HG02840 (cell line): ENCODE measurements around the gene CST9.
"Not testable (repeated sequence)": the region's sequence is repeated elsewhere in the genome, so short reads cannot be mapped to it uniquely, and the experiment has no call there.

Source experiments
- ATAC-seq: cut with Tn5 transposase; IDR thresholded peaks from one replicate; pipeline ENCODE4 v1.9.1; 2021; ENCODE audit warnings: mild to moderate bottlenecking, moderate library complexity, moderate number of reproducible peaks; ENCODE audit not compliant: unreplicated experiment, low FRiP score

CST9 gene

DNA sequence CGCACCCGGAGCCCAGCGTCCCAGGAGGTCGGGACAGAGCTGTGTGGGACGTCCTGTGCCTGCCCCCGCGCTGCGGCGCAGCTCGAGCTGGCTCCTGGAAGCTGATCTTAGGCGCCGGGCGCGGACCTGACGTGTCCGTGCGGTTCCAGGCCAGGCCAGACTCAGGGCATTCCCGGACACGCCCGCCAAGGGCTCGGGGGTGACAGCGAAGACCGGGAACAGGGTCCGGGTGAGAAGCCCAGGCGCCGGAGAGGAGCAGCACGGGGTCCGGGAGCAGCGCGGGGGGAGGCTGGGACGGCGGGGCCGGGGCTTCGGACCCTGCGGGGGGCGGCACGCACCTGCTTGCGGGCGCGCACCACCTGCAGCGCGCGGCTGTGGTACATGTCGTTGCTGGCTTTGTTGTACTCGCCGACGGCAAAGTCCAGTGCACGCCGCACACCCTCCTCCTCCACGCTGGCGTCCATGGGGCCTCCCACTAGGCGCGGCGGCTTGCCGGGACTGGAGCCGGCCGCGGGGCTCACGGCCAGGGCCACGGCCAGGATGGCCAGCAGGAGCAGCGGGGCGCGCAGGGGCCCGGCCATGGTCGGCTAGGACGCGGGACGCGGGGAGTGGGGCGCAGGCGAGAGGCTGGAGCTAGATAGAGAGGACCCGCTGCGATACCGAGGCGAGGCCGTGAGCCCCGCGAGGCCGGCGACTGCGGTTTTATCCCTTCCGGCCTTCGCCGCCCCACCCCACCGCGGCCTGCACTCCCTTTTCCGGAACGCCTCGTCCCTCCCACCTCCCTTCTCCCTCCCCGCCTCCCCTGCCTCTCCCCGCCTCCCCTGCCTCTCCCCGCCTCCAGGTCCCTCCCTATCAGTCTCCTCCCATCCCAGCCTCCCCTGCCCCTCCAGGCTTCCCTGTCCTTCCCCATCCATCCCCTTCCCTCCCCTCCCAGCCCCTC is 31.8 kb upstream of the CST9 start, which contains the start of gene CST3:
CST3 (minus strand) TSS at position 674 of the 940 bp plus-strand sequence; CDS start at position 581, 93 bp downstream.
- ATAC-seq = no peak

DNA sequence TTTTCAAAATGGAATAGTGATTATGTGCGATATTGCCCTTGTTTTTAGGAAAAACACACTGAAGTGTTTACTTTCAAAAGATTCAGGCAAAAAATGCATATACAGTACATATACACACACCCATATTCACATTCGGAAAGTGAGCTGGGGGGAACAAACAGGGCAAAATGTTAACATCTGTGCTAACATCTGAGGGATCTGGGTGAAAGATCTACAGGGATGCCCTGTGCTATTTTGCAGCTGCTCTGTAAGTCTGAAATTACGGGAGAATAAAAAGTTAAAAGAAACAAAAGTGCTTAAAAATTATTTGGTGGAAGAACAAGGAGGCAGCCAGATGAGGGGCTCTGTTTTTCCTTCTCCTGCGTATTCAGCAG is 31.2 kb upstream of the CST9 start:
- no peak for ATAC-seq

GRCh38 chr20:23636182-23636907 is 30.6 kb upstream of the CST9 start:
- ATAC-seq = no peak

DNA sequence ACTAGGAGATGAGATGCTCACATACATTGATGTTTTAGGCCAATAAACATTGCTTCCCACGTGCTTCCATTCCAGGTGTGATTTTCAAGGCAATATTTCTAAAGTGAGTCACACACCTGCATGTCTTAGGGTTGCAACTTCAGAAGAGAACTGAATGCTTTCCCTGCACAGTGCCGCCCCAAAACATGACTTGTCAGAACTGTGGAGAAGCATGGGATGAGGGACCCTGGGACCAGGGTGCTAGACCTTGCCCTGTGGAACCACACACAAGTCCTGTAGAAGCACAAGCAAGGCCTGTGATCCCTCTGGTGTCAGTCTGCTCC is 30.0 kb upstream of the CST9 start:
- ATAC-seq = not testable (repeated sequence)

DNA sequence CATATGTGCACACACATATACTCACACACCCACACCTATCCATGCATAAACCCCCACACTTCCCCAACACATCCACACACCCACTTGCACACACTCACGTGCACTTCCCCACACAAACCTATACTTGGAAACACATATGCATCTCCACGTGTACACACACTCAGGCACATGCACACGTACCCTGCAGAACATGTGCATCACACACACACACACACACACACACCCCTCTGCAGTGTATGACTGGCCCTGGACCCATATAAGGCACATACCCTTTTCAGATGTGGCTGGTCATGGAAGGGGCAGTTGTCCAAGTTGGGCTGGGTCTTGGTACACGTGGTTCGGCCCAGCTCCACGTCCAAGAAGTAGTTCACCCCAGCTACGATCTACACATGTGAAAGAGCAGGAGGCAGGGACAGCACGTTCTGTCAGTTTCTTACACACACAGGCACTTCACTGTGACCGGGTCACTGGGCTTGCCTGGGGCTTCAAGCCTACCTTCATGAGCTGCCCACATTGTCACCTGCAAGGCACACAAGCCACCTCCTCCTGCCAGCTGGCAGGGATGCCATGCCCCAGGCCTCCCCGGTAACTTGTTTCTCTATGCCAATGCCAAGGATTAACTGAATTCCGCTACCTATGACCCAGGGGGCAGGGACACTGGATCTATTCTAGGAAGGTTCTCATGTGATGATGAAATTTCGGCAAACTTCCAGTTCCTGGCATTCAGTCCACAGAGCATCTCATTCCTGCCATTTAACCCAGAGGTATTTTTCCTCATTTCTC is 29.5 kb upstream of the CST9 start:
- no peak for ATAC-seq

DNA sequence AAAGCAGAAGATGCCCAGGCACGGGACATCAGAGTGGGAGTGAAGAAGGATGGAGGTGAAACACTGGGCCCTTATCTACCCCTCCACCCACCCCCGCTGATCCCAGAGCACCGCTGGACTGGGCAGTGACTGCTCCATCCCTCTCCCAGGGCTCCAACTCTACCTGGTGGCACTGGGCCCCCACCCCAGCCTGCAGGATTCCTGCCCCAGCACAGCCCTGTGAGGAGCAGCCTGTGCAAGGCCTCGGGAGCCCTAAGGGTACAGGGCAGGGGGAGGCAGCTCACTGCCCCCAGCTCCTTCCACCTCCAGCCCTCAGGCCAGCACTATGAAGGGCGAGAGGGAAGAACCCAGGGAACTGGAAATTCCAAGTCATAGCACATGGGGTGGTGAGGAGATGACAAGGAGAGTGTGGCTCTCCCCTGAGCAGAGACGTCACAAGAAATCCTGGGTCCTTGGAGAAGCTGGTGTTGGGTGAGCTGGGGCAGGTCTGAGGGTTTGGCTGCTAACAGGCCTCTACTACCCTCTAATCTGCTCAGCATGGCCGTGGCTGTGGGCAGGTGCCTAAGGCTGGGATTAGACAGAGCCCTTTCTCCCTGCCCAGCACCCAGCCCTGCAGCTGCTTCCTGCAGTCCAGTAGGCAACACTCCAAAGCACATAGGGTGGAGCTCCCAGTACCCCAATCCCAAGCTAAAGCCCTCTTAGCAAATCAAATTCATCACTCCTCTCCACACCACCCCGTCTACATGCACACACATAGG is 28.5 kb upstream of the CST9 start:
- no peak for ATAC-seq

DNA sequence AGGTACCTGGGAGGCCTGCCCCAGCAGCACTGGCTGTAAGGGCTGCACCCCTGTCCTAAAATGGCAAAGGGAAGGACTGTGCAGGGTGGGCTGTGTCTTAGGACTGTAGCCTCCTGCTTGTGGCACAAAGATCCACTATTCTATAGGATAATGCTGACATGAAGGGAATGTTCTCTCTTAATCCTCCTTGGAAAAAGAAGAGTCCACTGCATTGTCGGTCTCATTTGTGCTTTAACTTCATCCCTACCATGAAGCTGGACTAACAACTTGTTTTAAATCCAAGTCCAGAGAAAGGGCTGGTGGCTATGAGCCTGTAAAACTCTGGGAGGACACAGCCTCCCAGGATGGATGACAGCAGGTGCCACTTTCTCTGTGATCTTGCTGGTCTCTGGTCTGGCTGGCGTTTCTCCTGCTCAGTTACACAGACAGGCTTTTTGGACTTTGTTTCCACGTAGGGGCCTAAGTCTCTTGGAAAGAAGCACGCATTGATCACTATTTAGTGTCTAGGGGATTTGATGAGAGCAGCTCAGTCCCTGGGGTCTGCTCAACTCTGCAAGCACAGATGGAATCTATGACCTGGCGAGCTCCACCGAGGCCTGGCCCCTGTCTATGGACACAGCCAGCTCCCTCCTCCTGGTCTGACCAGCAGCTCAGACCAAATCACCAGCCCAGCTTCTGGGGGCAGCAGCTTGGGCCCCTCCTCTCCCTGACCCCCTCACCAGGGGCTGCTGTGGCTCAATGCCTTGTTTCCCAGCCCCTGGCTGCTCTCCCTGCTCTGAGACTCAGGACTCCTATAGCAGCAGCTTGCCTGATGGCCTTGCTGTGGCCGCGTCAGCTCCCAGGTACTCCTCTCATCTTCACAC is 27.2 kb upstream of the CST9 start:
- ATAC-seq = no peak

DNA sequence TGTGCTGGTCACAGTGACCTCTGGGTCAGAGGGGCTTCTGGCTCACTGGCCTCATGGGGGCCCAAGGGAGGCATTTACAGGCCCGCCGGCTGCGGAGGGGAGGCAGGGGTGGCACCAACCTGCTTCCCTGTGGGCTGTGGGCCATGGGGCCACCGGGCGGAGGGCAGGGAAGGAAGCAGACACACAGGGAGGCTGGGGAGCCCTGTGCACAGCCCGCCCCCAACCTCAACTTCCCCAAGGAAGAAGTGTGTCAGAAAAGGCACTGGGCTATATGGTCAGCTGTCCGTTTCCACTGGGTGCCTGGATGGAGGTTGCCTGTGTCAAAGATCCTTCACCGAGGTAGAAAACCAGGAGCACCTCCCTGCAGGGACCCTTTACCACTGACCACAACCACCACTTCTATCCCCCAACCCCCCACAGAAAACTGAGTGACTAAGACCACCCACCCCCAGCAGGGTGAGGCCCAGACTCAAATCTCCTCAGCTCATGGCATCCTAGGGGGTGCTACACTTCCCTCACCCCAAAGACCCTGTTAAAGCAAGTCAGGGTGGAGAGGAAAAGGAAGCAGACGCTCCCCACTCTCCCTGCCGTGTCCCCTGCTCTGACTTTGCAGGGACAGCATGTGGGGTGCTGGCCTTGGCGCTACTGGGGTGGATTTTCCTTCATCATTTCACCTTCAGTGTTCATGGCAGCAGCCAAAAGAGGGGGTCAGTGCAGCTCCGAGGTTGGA is 26.4 kb upstream of the CST9 start:
- no peak for ATAC-seq

DNA sequence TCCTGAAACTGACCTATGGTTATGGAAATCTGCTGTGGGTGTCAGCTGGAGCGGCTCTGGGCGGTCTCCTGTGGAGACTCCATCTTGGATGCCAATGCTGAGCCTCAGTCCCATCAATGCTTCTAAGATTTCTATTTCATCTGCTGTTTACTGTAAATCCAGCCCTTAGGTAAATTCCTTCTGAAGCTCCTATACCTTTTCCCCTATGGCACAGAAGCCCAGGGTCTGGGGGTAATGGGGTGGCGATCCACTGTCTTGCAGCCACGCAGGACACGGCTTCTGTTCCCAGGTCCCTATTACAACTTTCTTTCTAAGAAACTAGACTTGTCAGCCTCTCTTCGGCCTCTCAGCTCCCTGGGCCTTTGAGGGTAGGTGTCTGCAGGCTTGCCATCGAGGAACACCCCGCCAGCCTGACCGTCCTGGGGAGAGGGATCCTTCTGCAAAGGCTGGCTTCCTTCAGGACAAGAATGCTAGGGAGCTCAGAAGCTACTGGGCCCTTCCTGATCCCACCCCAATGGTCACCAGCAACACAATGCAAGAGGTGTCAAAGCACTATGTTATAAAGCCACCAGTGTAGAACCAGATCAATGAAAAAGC is 25.6 kb upstream of the CST9 start:
- ATAC-seq = no peak

DNA sequence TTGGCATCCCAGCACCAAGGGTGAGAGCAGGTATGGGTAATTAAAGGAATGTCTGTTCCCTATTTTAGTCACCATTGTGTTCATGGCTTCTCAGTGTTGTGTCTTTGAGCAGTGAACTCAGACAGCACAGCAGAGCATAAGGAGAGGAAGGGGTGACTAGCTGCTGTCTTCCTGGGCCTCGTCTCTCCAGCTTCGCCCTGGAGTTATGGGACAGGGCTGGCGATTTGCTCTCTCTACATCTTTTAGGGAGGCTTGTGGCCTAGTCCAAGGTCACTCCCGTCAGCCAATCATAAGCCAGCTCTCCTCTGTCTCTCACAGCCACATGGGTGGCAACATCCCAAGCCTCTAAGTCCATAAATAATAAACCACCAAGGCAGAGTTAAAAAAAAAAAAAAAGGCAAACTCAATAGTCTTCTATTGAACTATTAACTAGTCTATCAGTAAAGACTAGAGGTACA is 24.7 kb upstream of the CST9 start:
- no peak for ATAC-seq

GRCh38 chr20:23629542-23630391 is 24.1 kb upstream of the CST9 start:
- no peak for ATAC-seq

GRCh38 chr20:23629017-23629541 is 23.4 kb upstream of the CST9 start:
- ATAC-seq = no peak

GRCh38 chr20:23628402-23629016 is 22.8 kb upstream of the CST9 start:
- ATAC-seq = no peak

DNA sequence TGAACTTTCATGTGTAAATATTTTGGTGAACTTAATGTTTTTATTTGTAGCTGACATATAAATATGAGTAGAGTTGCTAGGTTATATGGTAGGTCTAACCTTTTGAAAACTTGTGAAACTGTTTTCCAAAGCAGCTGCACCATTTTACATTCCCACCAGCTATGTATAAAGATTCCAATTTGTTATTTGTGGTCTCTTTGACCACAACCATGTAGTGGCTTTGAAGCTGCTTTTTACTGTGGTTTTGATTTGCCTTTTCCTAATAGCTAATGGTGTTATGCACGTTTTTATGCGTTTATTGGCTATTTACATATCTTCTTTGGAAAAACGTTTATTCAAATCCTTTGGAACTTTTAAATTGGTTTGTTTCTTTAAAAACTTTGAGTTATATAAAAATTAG is 21.8 kb upstream of the CST9 start:
- no peak for ATAC-seq

- ATAC-seq = no peak
Measured at GRCh38 chr20:23626040-23626620, 20.4 kb upstream of the CST9 start.

GRCh38 chr20:23625236-23625964 is 19.7 kb upstream of the CST9 start:
- no peak for ATAC-seq
